AML-193 (cell line): Measurements from ENCODE around the gene LRRC4B.
"Not testable (repeated sequence)": the region's sequence is repeated elsewhere in the genome, so short reads cannot be mapped to it uniquely, and the experiment has no call there.

ENCODE experiments used
- DNase-seq, 2 experiments: peaks; one replicate each; lab custom pipeline; 2025; lab: John Stamatoyannopoulos, UW

Gene LRRC4B

GRCh38 chr19:50567882-50568727 is at the start of gene LRRC4B:
LRRC4B (minus strand) TSS chr19:50568435; CDS start chr19:50548838, 19,597 bp downstream.
- DNase-seq, result no peak

- DNase-seq, result not testable (repeated sequence)
Observed at GRCh38 chr19:50612504-50613404, 44.5 kb upstream of the LRRC4B start.

- DNase-seq, result no peak
Observed at GRCh38 chr19:50607874-50608785, 39.9 kb upstream of the LRRC4B start.

- DNase-seq, result no peak
Observed at GRCh38 chr19:50607388-50607787, 39.2 kb upstream of the LRRC4B start.

- DNase-seq, result not testable (repeated sequence)
Observed at GRCh38 chr19:50606059-50606836, 38.0 kb upstream of the LRRC4B start.

- not testable (repeated sequence) for DNase-seq
Observed at GRCh38 chr19:50604264-50605073, 36.2 kb upstream of the LRRC4B start.

GRCh38 chr19:50602935-50603334 is 34.7 kb upstream of the LRRC4B start:
- no peak for DNase-seq

- no peak for DNase-seq
Observed at GRCh38 chr19:50602496-50602895, 34.3 kb upstream of the LRRC4B start.

- DNase-seq, result no peak
Observed at GRCh38 chr19:50602089-50602422, 33.8 kb upstream of the LRRC4B start.

GRCh38 chr19:50601407-50602088 is 33.3 kb upstream of the LRRC4B start:
- no peak for DNase-seq

GRCh38 chr19:50599427-50599826 is 31.2 kb upstream of the LRRC4B start:
- no peak for DNase-seq

- no peak for DNase-seq
Observed at GRCh38 chr19:50590191-50590590, 22.0 kb upstream of the LRRC4B start.

GRCh38 chr19:50581795-50582660 is 13.8 kb upstream of the LRRC4B start:
- not testable (repeated sequence) for DNase-seq

GRCh38 chr19:50580970-50581634 is 12.9 kb upstream of the LRRC4B start:
- DNase-seq, result no peak

- no peak for DNase-seq
Observed at GRCh38 chr19:50580240-50580639, 12.0 kb upstream of the LRRC4B start.

- not testable (repeated sequence) for DNase-seq
Observed at GRCh38 chr19:50576769-50577168, 8.5 kb upstream of the LRRC4B start.

- no peak for DNase-seq
Observed at GRCh38 chr19:50573741-50574461, 5.7 kb upstream of the LRRC4B start.
